NT2/D1 (cell line): ENCODE data around the gene HLA-DMA.

Experiments used
- DNase-seq: peaks from one replicate; pipeline ENCODE4 v3.0.0-alpha.2; 2011; ENCODE audit warnings: low read depth, low spot score
- H3K27me3 ChIP-seq: 2 replicates; pipeline ENCODE4 v1.6.0; 2011; ENCODE audit warnings: mild to moderate bottlenecking; ENCODE audit not compliant: insufficient read length, insufficient read depth
- H3K36me3 ChIP-seq: 2 replicates; pipeline ENCODE4 v1.6.1; 2011; ENCODE audit warnings: mild to moderate bottlenecking, low read length, mixed read lengths; ENCODE audit not compliant: insufficient read depth, insufficient read length
- H3K4me1 ChIP-seq: 2 replicates; pipeline ENCODE4 v1.5.1; 2011; ENCODE audit not compliant: insufficient read depth, insufficient read length
- H3K4me3 ChIP-seq: 2 replicates; pipeline ENCODE4 v1.5.1; 2011; ENCODE audit warnings: low read depth; ENCODE audit not compliant: insufficient read length
- H3K9ac ChIP-seq: 2 replicates; pipeline ENCODE4 v1.6.0; 2011; ENCODE audit warnings: low read depth; ENCODE audit not compliant: insufficient read length
- H3K9me3 ChIP-seq: 2 replicates; pipeline ENCODE4 v1.5.1; 2011; ENCODE audit warnings: mild to moderate bottlenecking, low read length; ENCODE audit not compliant: insufficient read depth
- SUZ12 ChIP-seq: IDR thresholded peaks from 2 replicates; pipeline ENCODE4 v1.6.1; 2011; ENCODE audit not compliant: insufficient read length, insufficient read depth; ENCODE audit errors: extremely low read depth
- YY1 ChIP-seq: IDR thresholded peaks from 2 replicates; pipeline ENCODE4 v1.6.1; 2011; ENCODE audit not compliant: insufficient read length, insufficient read depth
- ZNF274 ChIP-seq: IDR thresholded peaks from 2 replicates; pipeline ENCODE4 v1.6.1; 2011; ENCODE audit warnings: mild to moderate bottlenecking, low read depth, low read length

HLA-DMA gene

GRCh38 chr6:32960563-32960962, 7.7 kb upstream of the HLA-DMA start:
- Histone ChIP-seq H3K4me3 (no peak overlapping the region), H3K27me3 (no peaks in the 10 kb centered on the region), H3K36me3 (peaks cover 12% of the 10 kb centered on the region), H3K9ac (no peak overlapping the region), H3K9me3 (no peaks in the 10 kb centered on the region), H3K4me1 (no peaks in the 10 kb centered on the region)
- TF ChIP-seq ZNF274 (no peak), YY1 (no peak), SUZ12 (no peak)
- no peak for DNase-seq

- Histone ChIP-seq H3K9ac (no peak overlapping the region), H3K27me3 (no peaks in the 10 kb centered on the region), H3K36me3 (peaks cover 4% of the 10 kb centered on the region), H3K9me3 (no peaks in the 10 kb centered on the region), H3K4me1 (no peaks in the 10 kb centered on the region), H3K4me3 (no peak overlapping the region)
- DNase-seq = no peak
- TF ChIP-seq ZNF274 = no peak
- no peak for TF ChIP-seq YY1
- no peak for TF ChIP-seq SUZ12
Observed at GRCh38 chr6:32956176-32956575, 3.3 kb upstream of the HLA-DMA start.

- TF ChIP-seq SUZ12 (no peak), YY1 (no peak), ZNF274 (no peak)
- no peak for DNase-seq
- H3K27me3 ChIP-seq = no peaks in the 10 kb centered on the region
Observed at GRCh38 chr6:32954986-32955802, 2.3 kb upstream of the HLA-DMA start.

GRCh38 chr6:32954267-32954666, 1.4 kb upstream of the HLA-DMA start:
- peaks cover 4% of the 10 kb centered on the region for H3K36me3 ChIP-seq
- no peaks in the 10 kb centered on the region for H3K4me1 ChIP-seq
- no peak overlapping the region for H3K9ac ChIP-seq
- no peak overlapping the region for H3K4me3 ChIP-seq
- no peaks in the 10 kb centered on the region for H3K9me3 ChIP-seq
- no peak for TF ChIP-seq SUZ12
- TF ChIP-seq YY1 = no peak
- TF ChIP-seq ZNF274 = no peak
- DNase-seq = no peak
- no peaks in the 10 kb centered on the region for H3K27me3 ChIP-seq

More at GRCh38 chr6:32954986-32955802, 2.3 kb upstream of the HLA-DMA start:
- H3K9me3 ChIP-seq = no peaks in the 10 kb centered on the region
- H3K4me1 ChIP-seq = no peaks in the 10 kb centered on the region
- H3K36me3 ChIP-seq = peaks cover 4% of the 10 kb centered on the region
- no peak overlapping the region for H3K9ac ChIP-seq
- H3K4me3 ChIP-seq = no peak overlapping the region

GRCh38 chr6:32953775-32954174, 878 bp upstream of the HLA-DMA start:
- H3K9me3 ChIP-seq = no peaks in the 10 kb centered on the region
- H3K4me1 ChIP-seq = no peaks in the 10 kb centered on the region
- no peak for DNase-seq
- H3K9ac ChIP-seq = no peak overlapping the region
- no peak for TF ChIP-seq YY1
- no peak for TF ChIP-seq ZNF274
- TF ChIP-seq SUZ12 = no peak
- H3K4me3 ChIP-seq = no peak overlapping the region
- no peaks in the 10 kb centered on the region for H3K27me3 ChIP-seq
- H3K36me3 ChIP-seq = peaks cover 4% of the 10 kb centered on the region

- H3K9me3 ChIP-seq = 0 out of 2 replicates have a peak, but pooled peaks cover 5% of the 10 kb centered on the region
- H3K27me3 ChIP-seq = no peaks in the 10 kb centered on the region
- H3K4me3 ChIP-seq = no peak overlapping the region
- H3K4me1 ChIP-seq = no peaks in the 10 kb centered on the region
- TF ChIP-seq YY1 = no peak
- no peak for TF ChIP-seq ZNF274
- no peak for TF ChIP-seq SUZ12
- no peak for DNase-seq
- no peak overlapping the region for H3K9ac ChIP-seq
- H3K36me3 ChIP-seq = no peaks in the 10 kb centered on the region
Observed at GRCh38 chr6:32950449-32950848, 2.4 kb downstream of the HLA-DMA start.

GRCh38 chr6:32950010-32950409, 2.9 kb downstream of the HLA-DMA start:
- Histone ChIP-seq H3K36me3 (no peaks in the 10 kb centered on the region), H3K4me1 (no peaks in the 10 kb centered on the region), H3K27me3 (no peaks in the 10 kb centered on the region), H3K4me3 (no peak overlapping the region), H3K9ac (no peak overlapping the region), H3K9me3 (0 out of 2 replicates have a peak, but pooled peaks cover 5% of the 10 kb centered on the region)
- TF ChIP-seq SUZ12 = no peak
- TF ChIP-seq ZNF274 = no peak
- TF ChIP-seq YY1 = no peak
- no peak for DNase-seq
